SK-N-SH (cell line): ENCODE measurements around the gene NRGN. TPM values are rescaled to one million over a fixed set of nuclear protein-coding genes. Genes with fewer than 3 reads are reported as not detected.

Source experiments
- CTCF ChIA-PET: fragments of 300-600, 350-600 bp; formaldehyde crosslinking; extraction: SDS; loops from one replicate; lab custom pipeline; 2021; lab: Yijun Ruan, JAX
- POLR2A ChIA-PET: fragments of 350-600 bp; sonication (Branson Sonifier 250); formaldehyde crosslinking; extraction: SDS; loops from one replicate; lab custom pipeline; 2020; ENCODE audit warnings: antibody characterized with exemption, inconsistent platforms; lab: Yijun Ruan, JAX
- DNase-seq: peaks from one replicate; pipeline ENCODE4 v3.0.0; 2012
- H2AFZ ChIP-seq: fragments of 200-600 bp; sonication (generic); 2 replicates; pipeline ENCODE4 v1.8.1; 2016; ENCODE audit warnings: antibody characterized with exemption, mild to moderate bottlenecking, low read depth
- H3F3A ChIP-seq: fragments of 200-600 bp; sonication (generic); replicated peaks from 2 replicates; pipeline ENCODE3; 2016; ENCODE audit warnings: antibody characterized with exemption, mild to moderate bottlenecking; ENCODE audit not compliant: insufficient read depth
- H3K27ac ChIP-seq, 2 experiments: fragments of 200-500 bp in 1 of 2; fragments of 200-600 bp in 1 of 2; sonication (Bioruptor generic) in 1 of 2; sonication (generic), shearing (Covaris generic) in 1 of 2; 2 replicates each; pipeline versions ENCODE4 v1.5.1 to v1.6.1; 2014 to 2016; ENCODE audit warnings: low read depth in 2 of 2, inconsistent platforms in 1 of 2, low read length in 1 of 2, mild to moderate bottlenecking in 1 of 2, mixed read lengths in 1 of 2
- H3K27me3 ChIP-seq: fragments of 200-600 bp; sonication (generic), shearing (Covaris generic); 2 replicates; pipeline ENCODE4 v1.6.1; 2016; ENCODE audit warnings: mixed run types; ENCODE audit not compliant: insufficient read depth
- H3K36me3 ChIP-seq, 2 experiments: fragments of 200-500 bp in 1 of 2; fragments of 200-600 bp in 1 of 2; sonication (Bioruptor generic) in 1 of 2; sonication (generic) in 1 of 2; replicated peaks in 1 of 2; 2 replicates each; pipeline versions ENCODE3 to v1.5.1; 2014 to 2016; ENCODE audit warnings: low read length in 1 of 2, mild to moderate bottlenecking in 1 of 2; ENCODE audit not compliant: insufficient read depth in 2 of 2, control insufficient read depth in 1 of 2
- H3K4me1 ChIP-seq, 2 experiments: fragments of 200-500 bp in 1 of 2; fragments of 200-600 bp in 1 of 2; sonication (Bioruptor generic) in 1 of 2; sonication (generic), shearing (Covaris generic) in 1 of 2; 2 replicates each; pipeline versions ENCODE4 v1.5.1 to v1.6.1; 2014 to 2016; ENCODE audit warnings: low read depth in 1 of 2, low read length in 1 of 2, mixed run types in 1 of 2; ENCODE audit not compliant: insufficient read depth in 2 of 2, control insufficient read depth in 1 of 2
- H3K4me2 ChIP-seq: fragments of 200-600 bp; sonication (generic), shearing (Covaris generic); 2 replicates; pipeline ENCODE4 v1.6.1; 2017; ENCODE audit warnings: mixed run types
- H3K4me3 ChIP-seq, 2 experiments: fragments of 200-500 bp in 1 of 2; fragments of 200-600 bp in 1 of 2; sonication (Bioruptor generic) in 1 of 2; sonication (generic), shearing (Covaris generic) in 1 of 2; 2 replicates each; pipeline versions ENCODE4 v1.5.1 to v1.8.1; 2014 to 2016; ENCODE audit warnings: low read depth in 2 of 2, inconsistent platforms in 1 of 2, low read length in 1 of 2, mild to moderate bottlenecking in 1 of 2, mixed read lengths in 1 of 2, moderate library complexity in 1 of 2
- H3K79me2 ChIP-seq: fragments of 200-600 bp; sonication (generic); 2 replicates; pipeline ENCODE4 v1.8.1; 2017; ENCODE audit warnings: mild to moderate bottlenecking; ENCODE audit not compliant: insufficient read depth
- H3K9ac ChIP-seq: fragments of 200-600 bp; sonication (generic); 2 replicates; pipeline ENCODE4 v1.6.1; 2017; ENCODE audit warnings: mixed run types
- H3K9me2 ChIP-seq: fragments of 200-600 bp; sonication (generic); 2 replicates; pipeline ENCODE4 v1.6.1; 2017; ENCODE audit warnings: mixed run types
- H3K9me3 ChIP-seq: fragments of 200-600 bp; sonication (generic); 2 replicates; pipeline ENCODE4 v1.6.1; 2017; ENCODE audit warnings: mixed run types, mild to moderate bottlenecking, moderate library complexity
- H4K20me1 ChIP-seq: fragments of 200-600 bp; sonication (generic); 2 replicates; pipeline ENCODE4 v1.6.1; 2017; ENCODE audit warnings: mild to moderate bottlenecking, mixed run types; ENCODE audit not compliant: insufficient read depth
- GABPA ChIP-seq: IDR thresholded peaks from 2 replicates; pipeline ENCODE4 v1.4.0; 2012; ENCODE audit warnings: low read depth, mild to moderate bottlenecking
- JUND ChIP-seq: IDR thresholded peaks from 2 replicates; pipeline ENCODE4 v1.4.0; 2012
- MEF2A ChIP-seq: IDR thresholded peaks from 2 replicates; pipeline ENCODE4 v1.4.0; 2012; ENCODE audit warnings: low read depth, borderline replicate concordance
- NFIC ChIP-seq: IDR thresholded peaks from 2 replicates; pipeline ENCODE4 v1.4.0; 2012; ENCODE audit warnings: borderline replicate concordance
- NRF1 ChIP-seq: IDR thresholded peaks from 2 replicates; pipeline ENCODE4 v1.6.1; 2012; ENCODE audit warnings: low read depth, mild to moderate bottlenecking, low read length
- POLR2AphosphoS5 ChIP-seq: IDR thresholded peaks from 2 replicates; pipeline ENCODE4 v1.6.1; 2012; ENCODE audit warnings: low read depth, low read length
- RAD21 ChIP-seq: IDR thresholded peaks from 2 replicates; pipeline ENCODE4 v1.6.1; 2012; ENCODE audit warnings: mild to moderate bottlenecking, low read length
- RXRA ChIP-seq: IDR thresholded peaks from 2 replicates; pipeline ENCODE4 v1.4.0; 2012; ENCODE audit warnings: low read depth, mild to moderate bottlenecking, borderline replicate concordance
- SIN3A ChIP-seq: IDR thresholded peaks from 2 replicates; pipeline ENCODE4 v1.6.1; 2012; ENCODE audit warnings: low read depth, mild to moderate bottlenecking, low read length, moderate library complexity, borderline replicate concordance
- SMC3 ChIP-seq: IDR thresholded peaks from 2 replicates; pipeline ENCODE4 v1.6.1; 2012; ENCODE audit warnings: low read depth, low read length, improper control_type of control experiment
- TEAD4 ChIP-seq: IDR thresholded peaks from 2 replicates; pipeline ENCODE4 v1.4.0; 2012; ENCODE audit warnings: mild to moderate bottlenecking, borderline replicate concordance; ENCODE audit not compliant: insufficient read depth
- WGBS: methylation state at CpG from one replicate; pipeline ENCODE4 v1.1.6; 2017; ENCODE audit warnings: low lambda C conversion rate; 5-methylcytosine and 5-hydroxymethylcytosine counted together
- polyA plus RNA-seq, 3 experiments: library from polyadenylated mRNA; depleted of rRNA; stranded (reverse); fragments of >200 nt; gene quantifications; 2 replicates each; pipeline ENCODE4 v1.2.3, GENCODE V29; 2012
- TF ChIP-seq, protein P1 (sequence below): IDR thresholded peaks from 2 replicates; pipeline ENCODE4 v1.6.1; 2012; ENCODE audit warnings: mild to moderate bottlenecking, low read depth, low read length, moderate library complexity
- TF ChIP-seq, protein P2 (sequence below): fragments of 200-600 bp; sonication (generic); IDR thresholded peaks from 2 replicates; pipeline ENCODE4 v1.6.1; 2017; ENCODE audit warnings: antibody characterized with exemption, mild to moderate bottlenecking, moderate library complexity
- TF ChIP-seq, protein P3 (sequence below): IDR thresholded peaks from 2 replicates; pipeline ENCODE4 v1.4.0; 2012; ENCODE audit warnings: low read depth
- TF ChIP-seq, protein P4 (sequence below): IDR thresholded peaks from 2 replicates; pipeline ENCODE4; 2012

NRGN gene
- polyA plus RNA-seq, 1 of the 3 experiments (the other 2 are of a cell fraction) = 6.8 TPM

DNA sequence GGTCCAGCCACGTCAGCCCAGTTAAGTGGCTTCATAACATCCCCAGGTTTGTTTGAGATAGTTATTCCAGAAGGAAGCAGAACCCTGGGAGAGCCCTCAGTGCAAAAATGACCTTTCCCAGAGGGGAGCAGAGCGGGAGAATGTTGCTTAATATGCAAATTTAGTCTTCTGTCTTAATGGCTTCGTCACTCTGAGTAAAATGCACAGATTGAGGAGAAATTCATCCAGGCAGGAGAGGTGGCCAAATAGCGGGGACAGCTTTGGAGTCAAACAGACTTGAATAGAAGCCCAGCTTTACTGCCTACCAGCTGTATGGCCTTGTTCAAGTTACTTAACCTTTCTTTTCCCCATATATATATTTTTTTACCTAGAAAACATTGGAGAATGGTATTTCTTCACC is 12.3 kb upstream of the NRGN start (continued):
- TF ChIP-seq JUND (no peak), RAD21 (no peak), RXRA (no peak)
- TF ChIP-seq, protein P1, sequence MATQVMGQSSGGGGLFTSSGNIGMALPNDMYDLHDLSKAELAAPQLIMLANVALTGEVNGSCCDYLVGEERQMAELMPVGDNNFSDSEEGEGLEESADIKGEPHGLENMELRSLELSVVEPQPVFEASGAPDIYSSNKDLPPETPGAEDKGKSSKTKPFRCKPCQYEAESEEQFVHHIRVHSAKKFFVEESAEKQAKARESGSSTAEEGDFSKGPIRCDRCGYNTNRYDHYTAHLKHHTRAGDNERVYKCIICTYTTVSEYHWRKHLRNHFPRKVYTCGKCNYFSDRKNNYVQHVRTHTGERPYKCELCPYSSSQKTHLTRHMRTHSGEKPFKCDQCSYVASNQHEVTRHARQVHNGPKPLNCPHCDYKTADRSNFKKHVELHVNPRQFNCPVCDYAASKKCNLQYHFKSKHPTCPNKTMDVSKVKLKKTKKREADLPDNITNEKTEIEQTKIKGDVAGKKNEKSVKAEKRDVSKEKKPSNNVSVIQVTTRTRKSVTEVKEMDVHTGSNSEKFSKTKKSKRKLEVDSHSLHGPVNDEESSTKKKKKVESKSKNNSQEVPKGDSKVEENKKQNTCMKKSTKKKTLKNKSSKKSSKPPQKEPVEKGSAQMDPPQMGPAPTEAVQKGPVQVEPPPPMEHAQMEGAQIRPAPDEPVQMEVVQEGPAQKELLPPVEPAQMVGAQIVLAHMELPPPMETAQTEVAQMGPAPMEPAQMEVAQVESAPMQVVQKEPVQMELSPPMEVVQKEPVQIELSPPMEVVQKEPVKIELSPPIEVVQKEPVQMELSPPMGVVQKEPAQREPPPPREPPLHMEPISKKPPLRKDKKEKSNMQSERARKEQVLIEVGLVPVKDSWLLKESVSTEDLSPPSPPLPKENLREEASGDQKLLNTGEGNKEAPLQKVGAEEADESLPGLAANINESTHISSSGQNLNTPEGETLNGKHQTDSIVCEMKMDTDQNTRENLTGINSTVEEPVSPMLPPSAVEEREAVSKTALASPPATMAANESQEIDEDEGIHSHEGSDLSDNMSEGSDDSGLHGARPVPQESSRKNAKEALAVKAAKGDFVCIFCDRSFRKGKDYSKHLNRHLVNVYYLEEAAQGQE = no peak
- TF ChIP-seq, protein P2, sequence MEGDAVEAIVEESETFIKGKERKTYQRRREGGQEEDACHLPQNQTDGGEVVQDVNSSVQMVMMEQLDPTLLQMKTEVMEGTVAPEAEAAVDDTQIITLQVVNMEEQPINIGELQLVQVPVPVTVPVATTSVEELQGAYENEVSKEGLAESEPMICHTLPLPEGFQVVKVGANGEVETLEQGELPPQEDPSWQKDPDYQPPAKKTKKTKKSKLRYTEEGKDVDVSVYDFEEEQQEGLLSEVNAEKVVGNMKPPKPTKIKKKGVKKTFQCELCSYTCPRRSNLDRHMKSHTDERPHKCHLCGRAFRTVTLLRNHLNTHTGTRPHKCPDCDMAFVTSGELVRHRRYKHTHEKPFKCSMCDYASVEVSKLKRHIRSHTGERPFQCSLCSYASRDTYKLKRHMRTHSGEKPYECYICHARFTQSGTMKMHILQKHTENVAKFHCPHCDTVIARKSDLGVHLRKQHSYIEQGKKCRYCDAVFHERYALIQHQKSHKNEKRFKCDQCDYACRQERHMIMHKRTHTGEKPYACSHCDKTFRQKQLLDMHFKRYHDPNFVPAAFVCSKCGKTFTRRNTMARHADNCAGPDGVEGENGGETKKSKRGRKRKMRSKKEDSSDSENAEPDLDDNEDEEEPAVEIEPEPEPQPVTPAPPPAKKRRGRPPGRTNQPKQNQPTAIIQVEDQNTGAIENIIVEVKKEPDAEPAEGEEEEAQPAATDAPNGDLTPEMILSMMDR = no peak

DNA sequence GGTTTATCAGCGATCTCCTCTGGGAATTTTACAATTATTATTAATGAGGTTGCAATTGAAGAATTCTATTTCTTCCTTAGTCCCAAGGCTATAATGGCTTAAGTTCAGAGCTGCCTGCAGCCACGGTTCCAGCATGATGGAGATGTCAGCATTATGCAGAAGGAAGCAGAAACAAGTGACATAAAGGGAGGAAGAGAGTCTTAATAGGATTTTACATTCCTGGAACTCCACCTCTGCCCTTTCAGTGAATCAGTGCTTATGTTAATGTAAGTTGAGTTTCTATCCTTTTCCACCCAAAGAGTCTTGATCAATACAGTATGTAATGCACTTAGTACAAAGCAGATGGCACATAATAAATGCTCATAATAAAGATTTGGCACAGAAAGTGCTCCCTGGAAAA is 11.6 kb upstream of the NRGN start:
- no peak overlapping the region for H3K4me2 ChIP-seq
- no peak overlapping the region for H3K4me3 ChIP-seq
- no peak for TF ChIP-seq SIN3A
- 61% methylated on average over 2 of the region's 2 CpGs for WGBS
- H3K79me2 ChIP-seq = no peaks in the 10 kb centered on the region
- H3K9ac ChIP-seq = no peak overlapping the region
- H3K9me3 ChIP-seq = no peaks in the 10 kb centered on the region
- H3K36me3 ChIP-seq = no peaks in the 10 kb centered on the region
- no peaks in the 10 kb centered on the region for H3K27me3 ChIP-seq
- H4K20me1 ChIP-seq = no peaks in the 10 kb centered on the region
- peaks cover 5 to 22% of the 10 kb centered on the region in 2 experiments; a peak in 2 of 4 replicates for H3K4me1 ChIP-seq
- POLR2A ChIA-PET = no interaction called here
- no peak for DNase-seq
- H3F3A ChIP-seq = peaks cover 11% of the 10 kb centered on the region
- H3K9me2 ChIP-seq = no peaks in the 10 kb centered on the region
- no peak overlapping the region for H3K27ac ChIP-seq
- H2AFZ ChIP-seq = no peak overlapping the region
- CTCF ChIA-PET = no interaction called here

- H3K4me2 ChIP-seq = no peak overlapping the region
- H3K9me2 ChIP-seq = no peaks in the 10 kb centered on the region
- peaks cover 11% of the 10 kb centered on the region for H3F3A ChIP-seq
- H3K27me3 ChIP-seq = no peaks in the 10 kb centered on the region
- CTCF ChIA-PET = interaction anchor here (1.1 kb wide), 1 partner anchor 64 kb away, joined by 3 read pairs; no protein-coding TSS in a partner anchor
- no peaks in the 10 kb centered on the region for H4K20me1 ChIP-seq
- no peak overlapping the region for H3K27ac ChIP-seq
- no peaks in the 10 kb centered on the region for H3K9me3 ChIP-seq
- peaks cover 5 to 22% of the 10 kb centered on the region in 2 experiments; a peak in 2 of 4 replicates for H3K4me1 ChIP-seq
- H3K4me3 ChIP-seq = no peak overlapping the region
- H3K36me3 ChIP-seq = no peaks in the 10 kb centered on the region
- POLR2A ChIA-PET = no interaction called here
- DNase-seq = no peak
- no peak for TF ChIP-seq NFIC
- no peak for TF ChIP-seq SMC3
- no peak for TF ChIP-seq TEAD4
- TF ChIP-seq NRF1 = no peak
- no peak for TF ChIP-seq POLR2AphosphoS5
- TF ChIP-seq, protein P3, sequence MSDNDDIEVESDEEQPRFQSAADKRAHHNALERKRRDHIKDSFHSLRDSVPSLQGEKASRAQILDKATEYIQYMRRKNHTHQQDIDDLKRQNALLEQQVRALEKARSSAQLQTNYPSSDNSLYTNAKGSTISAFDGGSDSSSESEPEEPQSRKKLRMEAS = no peak
- TF ChIP-seq MEF2A = no peak
- no peak for TF ChIP-seq GABPA
- TF ChIP-seq, protein P4, sequence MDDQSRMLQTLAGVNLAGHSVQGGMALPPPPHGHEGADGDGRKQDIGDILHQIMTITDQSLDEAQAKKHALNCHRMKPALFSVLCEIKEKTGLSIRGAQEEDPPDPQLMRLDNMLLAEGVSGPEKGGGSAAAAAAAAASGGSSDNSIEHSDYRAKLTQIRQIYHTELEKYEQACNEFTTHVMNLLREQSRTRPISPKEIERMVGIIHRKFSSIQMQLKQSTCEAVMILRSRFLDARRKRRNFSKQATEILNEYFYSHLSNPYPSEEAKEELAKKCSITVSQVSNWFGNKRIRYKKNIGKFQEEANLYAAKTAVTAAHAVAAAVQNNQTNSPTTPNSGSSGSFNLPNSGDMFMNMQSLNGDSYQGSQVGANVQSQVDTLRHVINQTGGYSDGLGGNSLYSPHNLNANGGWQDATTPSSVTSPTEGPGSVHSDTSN = no peak
- TF ChIP-seq, all 33 proteins: peak for 0
- H2AFZ ChIP-seq = no peak overlapping the region
- H3K9ac ChIP-seq = no peak overlapping the region
- WGBS = 72% methylated on average over 4 of the region's 4 CpGs
- H3K79me2 ChIP-seq = no peaks in the 10 kb centered on the region
Measured at GRCh38 chr11:124729571-124729970, 10.2 kb upstream of the NRGN start.
